Thyroid gland (tissue), 4 donors: ENCODE data around the gene ATP2A1. TPM values are rescaled to one million over a fixed set of nuclear protein-coding genes. Genes with fewer than 3 reads are reported as not detected.

Source experiments
- DNase-seq, 2 donors: peaks; one replicate each; pipeline ENCODE4 v3.0.0-alpha.2; 2019
- H3K27ac ChIP-seq, 3 donors: fragments of 200-600 bp; sonication (generic); 1 replicate in 2 of 3; 2 replicates in 1 of 3; pipeline ENCODE4 v1.5.1; 2016 to 2019; ENCODE audit warnings: mild to moderate bottlenecking in 1 of 3, moderate library complexity in 1 of 3
- H3K27me3 ChIP-seq: fragments of 200-600 bp; sonication (generic); one replicate; pipeline ENCODE4 v1.5.1; 2019
- H3K36me3 ChIP-seq, 2 donors: fragments of 200-600 bp; sonication (generic); one replicate each; pipeline ENCODE4 v1.5.1; 2016 to 2019
- H3K4me1 ChIP-seq, 2 donors: fragments of 200-600 bp; sonication (generic); one replicate each; pipeline ENCODE4 v1.5.1; 2017 to 2019
- H3K4me3 ChIP-seq, 3 donors: fragments of 200-600 bp; sonication (generic); replicated peaks in 1 of 3; 1 replicate in 2 of 3; 2 replicates in 1 of 3; pipeline ENCODE4 v1.5.1; 2016; ENCODE audit warnings: mild to moderate bottlenecking in 1 of 3
- H3K9me3 ChIP-seq: fragments of 200-600 bp; sonication (generic); one replicate; pipeline ENCODE4 v1.5.1; 2017
- POLR2A ChIP-seq, 2 donors: fragments of 450-650 bp; IDR thresholded peaks; one replicate each; pipeline ENCODE4 v1.6.1; 2017; ENCODE audit warnings: antibody characterized with exemption in 2 of 2, mild to moderate bottlenecking in 2 of 2, moderate library complexity in 1 of 2
- WGBS, 2 donors: methylation state at CpG; one replicate each; pipeline ENCODE4 v1.1.5; 2017; 5-methylcytosine and 5-hydroxymethylcytosine counted together
- intact Hi-C: fragments of 100-400 bp; cut with DNase I; formaldehyde crosslinking; loops from one replicate; pipeline ENCODE4 v1.15.1; 2023
- total RNA-seq, 4 donors: library from RNA; depleted of rRNA; stranded (reverse); fragments of >200 nt; gene quantifications; one replicate each; pipeline ENCODE4 v1.2.3, GENCODE V29; 2016
- TF ChIP-seq, protein P1 (sequence below), 6 experiments: fragments of 200-600 bp in 3 of 6; fragments of 450-650 bp in 3 of 6; sonication (generic) in 3 of 6; IDR thresholded peaks; one replicate each; pipeline ENCODE4 v1.5.1; 2016 to 2019; ENCODE audit warnings: antibody characterized with exemption in 6 of 6, mild to moderate bottlenecking in 2 of 6, inconsistent platforms in 1 of 6, moderate library complexity in 1 of 6

The ATP2A1 gene
- total RNA-seq, 4 donors from 2014 or later: 0.27 to 2.7 (median 2.3) TPM; not detected in 1

DNA sequence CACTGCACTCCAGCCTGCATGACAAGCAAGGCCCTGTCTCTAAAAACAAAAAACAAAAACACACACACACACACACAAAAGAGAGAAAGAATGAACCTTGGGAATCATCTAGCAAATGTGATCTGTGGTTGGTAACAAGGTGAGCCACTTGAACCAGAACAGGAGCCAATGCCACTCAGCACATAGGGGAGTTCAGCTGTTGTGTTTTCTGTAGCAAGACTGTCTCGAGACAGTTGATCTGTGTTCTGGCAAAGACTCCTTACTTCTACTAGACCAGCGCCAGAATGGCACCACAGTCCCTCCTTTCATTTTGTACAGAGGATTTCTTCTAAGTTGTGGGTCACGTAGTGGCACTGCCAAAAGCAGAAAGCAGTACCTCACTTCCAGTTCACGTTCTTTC, 20.7 kb downstream of the ATP2A1 start:
- TF ChIP-seq POLR2A (IDR thresholded peaks at IDR 0.05): no peak
- TF ChIP-seq, protein P1, sequence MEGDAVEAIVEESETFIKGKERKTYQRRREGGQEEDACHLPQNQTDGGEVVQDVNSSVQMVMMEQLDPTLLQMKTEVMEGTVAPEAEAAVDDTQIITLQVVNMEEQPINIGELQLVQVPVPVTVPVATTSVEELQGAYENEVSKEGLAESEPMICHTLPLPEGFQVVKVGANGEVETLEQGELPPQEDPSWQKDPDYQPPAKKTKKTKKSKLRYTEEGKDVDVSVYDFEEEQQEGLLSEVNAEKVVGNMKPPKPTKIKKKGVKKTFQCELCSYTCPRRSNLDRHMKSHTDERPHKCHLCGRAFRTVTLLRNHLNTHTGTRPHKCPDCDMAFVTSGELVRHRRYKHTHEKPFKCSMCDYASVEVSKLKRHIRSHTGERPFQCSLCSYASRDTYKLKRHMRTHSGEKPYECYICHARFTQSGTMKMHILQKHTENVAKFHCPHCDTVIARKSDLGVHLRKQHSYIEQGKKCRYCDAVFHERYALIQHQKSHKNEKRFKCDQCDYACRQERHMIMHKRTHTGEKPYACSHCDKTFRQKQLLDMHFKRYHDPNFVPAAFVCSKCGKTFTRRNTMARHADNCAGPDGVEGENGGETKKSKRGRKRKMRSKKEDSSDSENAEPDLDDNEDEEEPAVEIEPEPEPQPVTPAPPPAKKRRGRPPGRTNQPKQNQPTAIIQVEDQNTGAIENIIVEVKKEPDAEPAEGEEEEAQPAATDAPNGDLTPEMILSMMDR (IDR thresholded peaks at IDR 0.05): no peak
- H3K27ac ChIP-seq: no peak overlapping the region
- no peaks in the 10 kb centered on the region for H3K27me3 ChIP-seq
- H3K4me1 ChIP-seq: no peaks in the 10 kb centered on the region
- no peaks in the 10 kb centered on the region for H3K9me3 ChIP-seq
- intact Hi-C loops: no loop called here
- no peak overlapping the region for H3K4me3 ChIP-seq
- WGBS, 2 donors: 87 to 90% methylated on average over 4 of the region's 4 CpGs
- no peak for DNase-seq
- no peaks in the 10 kb centered on the region for H3K36me3 ChIP-seq

DNA sequence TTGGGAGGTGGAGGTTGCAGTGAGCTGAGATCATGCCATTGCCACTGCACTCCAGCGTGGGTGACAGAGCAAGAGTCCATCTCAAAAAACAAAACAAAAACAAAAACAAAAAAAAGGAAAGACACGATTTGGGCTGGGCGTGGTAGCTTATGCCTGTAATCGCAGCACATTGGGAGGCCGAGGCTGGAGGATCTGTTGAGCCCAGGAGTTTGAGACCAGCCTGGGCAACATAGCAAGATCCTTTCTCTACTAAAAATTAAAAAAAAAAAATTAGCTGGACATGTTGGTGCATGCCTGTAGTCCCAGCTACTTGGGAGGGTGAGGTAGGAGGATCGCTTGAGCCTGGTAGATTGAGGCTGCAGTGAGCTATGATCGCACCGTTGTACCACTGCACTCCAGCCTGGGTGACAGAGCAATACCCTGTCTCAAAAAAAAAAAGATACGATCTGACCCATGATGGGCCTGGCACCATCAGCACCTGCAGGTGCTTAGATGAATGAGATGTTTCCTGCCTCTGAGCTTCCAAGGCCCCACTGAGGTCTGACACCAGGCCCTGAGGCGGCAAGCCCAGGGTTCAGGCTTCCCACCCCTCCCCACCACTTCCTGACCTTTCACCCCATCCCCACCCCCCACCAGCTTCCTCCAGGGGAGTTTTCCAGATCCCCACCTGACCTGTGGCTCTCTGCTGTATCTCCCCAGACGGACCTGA, 21.7 kb downstream of the ATP2A1 start:
- 94% methylated on average over 10 of the region's 11 CpGs for WGBS, 2 donors

DNA sequence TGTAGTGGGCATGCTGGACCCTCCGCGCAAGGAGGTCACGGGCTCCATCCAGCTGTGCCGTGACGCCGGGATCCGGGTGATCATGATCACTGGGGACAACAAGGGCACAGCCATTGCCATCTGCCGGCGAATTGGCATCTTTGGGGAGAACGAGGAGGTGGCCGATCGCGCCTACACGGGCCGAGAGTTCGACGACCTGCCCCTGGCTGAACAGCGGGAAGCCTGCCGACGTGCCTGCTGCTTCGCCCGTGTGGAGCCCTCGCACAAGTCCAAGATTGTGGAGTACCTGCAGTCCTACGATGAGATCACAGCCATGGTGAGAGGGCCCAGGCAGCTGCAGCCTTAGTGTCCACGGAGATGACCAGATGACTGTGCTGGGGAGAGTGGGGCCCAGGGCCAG, 22.3 kb downstream of the ATP2A1 start:
- intact Hi-C loops: no loop called here
- Histone ChIP-seq H3K4me3 (no peak overlapping the region), H3K9me3 (no peaks in the 10 kb centered on the region), H3K36me3 (peaks cover 0 to 13% of the 10 kb centered on the region in 2 donors), H3K4me1 (no peaks in the 10 kb centered on the region), H3K27ac (no peak overlapping the region), H3K27me3 (no peaks in the 10 kb centered on the region)
- TF ChIP-seq POLR2A (IDR thresholded peaks at IDR 0.05): no peak
- TF ChIP-seq, protein P1 (IDR thresholded peaks at IDR 0.05): no peak
- DNase-seq: no peak
- 91 to 95% methylated on average over 22 to 24 of the region's 25 CpGs for WGBS, 2 donors

More for the DNA sequence above, 21.7 kb downstream of the ATP2A1 start:
- no peak for DNase-seq
- TF ChIP-seq POLR2A (IDR thresholded peaks at IDR 0.05): no peak
- TF ChIP-seq, protein P1 (IDR thresholded peaks at IDR 0.05): no peak
- no peaks in the 10 kb centered on the region for H3K27me3 ChIP-seq
- no peak overlapping the region for H3K27ac ChIP-seq
- no peaks in the 10 kb centered on the region for H3K9me3 ChIP-seq
- intact Hi-C loops: no loop called here
- no peak overlapping the region for H3K4me3 ChIP-seq
- H3K36me3 ChIP-seq: peaks cover 0 to 8% of the 10 kb centered on the region in 2 donors
- no peaks in the 10 kb centered on the region for H3K4me1 ChIP-seq

DNA sequence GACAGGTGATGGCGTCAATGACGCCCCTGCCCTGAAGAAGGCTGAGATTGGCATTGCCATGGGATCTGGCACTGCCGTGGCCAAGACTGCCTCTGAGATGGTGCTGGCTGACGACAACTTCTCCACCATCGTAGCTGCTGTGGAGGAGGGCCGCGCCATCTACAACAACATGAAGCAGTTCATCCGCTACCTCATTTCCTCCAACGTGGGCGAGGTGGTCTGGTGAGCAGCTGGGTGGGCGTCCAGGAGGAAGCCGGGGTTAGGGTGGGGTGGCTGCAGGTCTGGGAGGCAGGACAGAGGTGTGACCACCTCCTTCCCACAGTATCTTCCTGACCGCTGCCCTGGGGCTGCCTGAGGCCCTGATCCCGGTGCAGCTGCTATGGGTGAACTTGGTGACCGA, 23.6 kb downstream of the ATP2A1 start:
- TF ChIP-seq, protein P1 (IDR thresholded peaks at IDR 0.05): no peak
- no peak for TF ChIP-seq POLR2A (IDR thresholded peaks at IDR 0.05)
- Histone ChIP-seq H3K36me3 (peaks cover 0 to 13% of the 10 kb centered on the region in 2 donors), H3K27ac (no peak overlapping the region), H3K4me1 (no peaks in the 10 kb centered on the region), H3K9me3 (no peaks in the 10 kb centered on the region), H3K27me3 (no peaks in the 10 kb centered on the region), H3K4me3 (no peak overlapping the region)
- no peak for DNase-seq
- intact Hi-C loops: no loop called here
- 87 to 95% methylated on average over 9 to 12 of the region's 15 CpGs for WGBS, 2 donors

DNA sequence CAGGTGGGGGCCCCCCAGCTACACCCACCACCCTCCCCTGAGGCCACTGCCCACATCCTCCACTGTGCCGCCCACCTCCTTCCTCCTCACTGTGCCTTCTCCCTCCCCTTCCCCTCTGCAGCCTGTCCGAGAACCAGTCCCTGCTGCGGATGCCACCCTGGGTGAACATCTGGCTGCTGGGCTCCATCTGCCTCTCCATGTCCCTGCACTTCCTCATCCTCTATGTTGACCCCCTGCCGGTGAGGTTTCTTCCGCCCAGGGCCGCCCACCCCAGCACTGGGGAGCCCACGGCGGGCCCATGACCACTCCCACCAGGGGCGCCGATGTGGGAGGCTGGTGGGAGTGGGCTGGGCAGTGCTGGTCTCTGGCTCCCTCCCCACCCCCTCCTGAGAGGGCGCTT, 24.6 kb downstream of the ATP2A1 start:
- Histone ChIP-seq H3K27me3 (no peaks in the 10 kb centered on the region), H3K9me3 (no peaks in the 10 kb centered on the region), H3K4me1 (no peaks in the 10 kb centered on the region), H3K4me3 (no peak overlapping the region), H3K36me3 (peaks cover 0 to 18% of the 10 kb centered on the region in 2 donors), H3K27ac (no peak overlapping the region)
- no peak for TF ChIP-seq POLR2A (IDR thresholded peaks at IDR 0.05)
- no peak for DNase-seq
- intact Hi-C loops: no loop called here
- WGBS, 2 donors: 73 to 75% methylated on average over 7 to 11 of the region's 11 CpGs
